AG04450 (cell line): ENCODE results near the gene ZFAND6. TPM values are rescaled to one million over a fixed set of nuclear protein-coding genes. Genes with fewer than 3 reads are reported as not detected.
"Not testable (repeated sequence)": the region's sequence is repeated elsewhere in the genome, so short reads cannot be mapped to it uniquely, and the experiment has no call there.

Experiments
- CTCF ChIA-PET: fragments of 300-600, 350-600 bp; formaldehyde crosslinking; extraction: SDS; loops from one replicate; lab custom pipeline; 2022; ENCODE audit warnings: antibody characterized with exemption, inconsistent platforms; lab: Charles Lee
- POLR2A ChIA-PET: fragments of 350-600 bp; formaldehyde crosslinking; extraction: SDS; loops from one replicate; lab custom pipeline; 2021; ENCODE audit warnings: antibody characterized with exemption, inconsistent platforms; lab: Yijun Ruan, JAX
- DNase-seq: peaks from one replicate; pipeline ENCODE4 v3.0.0-alpha.2; 2011; ENCODE audit warnings: low read depth, low spot score
- H3K27ac ChIP-seq: one replicate; pipeline ENCODE4 v1.5.1; 2012; ENCODE audit warnings: low read depth, low read length, control low read depth
- H3K27me3 ChIP-seq: one replicate; pipeline ENCODE4 v1.6.0; 2012; ENCODE audit warnings: low read length; ENCODE audit not compliant: control insufficient read depth, insufficient read depth
- H3K4me3 ChIP-seq: 2 replicates; pipeline ENCODE4 v1.5.1; 2011; ENCODE audit warnings: mild to moderate bottlenecking, low read depth, low read length, control low read depth
- H3K9me3 ChIP-seq: 2 replicates; pipeline ENCODE4 v1.5.1; 2012; ENCODE audit warnings: low read length; ENCODE audit not compliant: control insufficient read depth, insufficient read depth
- CTCF ChIP-seq: IDR thresholded peaks from 2 replicates; pipeline ENCODE4 v1.5.1; 2011; ENCODE audit warnings: low read depth, low read length, control low read depth, inconsistent platforms
- polyA plus RNA-seq: library from polyadenylated mRNA; depleted of rRNA; stranded (reverse); fragments of >200 nt; gene quantifications from 2 replicates; pipeline ENCODE4 v1.2.3, GENCODE V29; 2011

The ZFAND6 gene
- polyA plus RNA-seq, 1 experiment: 166 TPM

GRCh38 chr15:80036071-80036470 lies 23.4 kb upstream of the ZFAND6 start:
- DNase-seq: no peak
- TF ChIP-seq CTCF: no peak
- Histone ChIP-seq H3K9me3 (no peaks in the 10 kb centered on the region), H3K27ac (no peak overlapping the region), H3K27me3 (peaks cover 3% of the 10 kb centered on the region), H3K4me3 (no peak overlapping the region)
- ChIA-PET POLR2A (no interaction called here), CTCF (no interaction called here)

DNA sequence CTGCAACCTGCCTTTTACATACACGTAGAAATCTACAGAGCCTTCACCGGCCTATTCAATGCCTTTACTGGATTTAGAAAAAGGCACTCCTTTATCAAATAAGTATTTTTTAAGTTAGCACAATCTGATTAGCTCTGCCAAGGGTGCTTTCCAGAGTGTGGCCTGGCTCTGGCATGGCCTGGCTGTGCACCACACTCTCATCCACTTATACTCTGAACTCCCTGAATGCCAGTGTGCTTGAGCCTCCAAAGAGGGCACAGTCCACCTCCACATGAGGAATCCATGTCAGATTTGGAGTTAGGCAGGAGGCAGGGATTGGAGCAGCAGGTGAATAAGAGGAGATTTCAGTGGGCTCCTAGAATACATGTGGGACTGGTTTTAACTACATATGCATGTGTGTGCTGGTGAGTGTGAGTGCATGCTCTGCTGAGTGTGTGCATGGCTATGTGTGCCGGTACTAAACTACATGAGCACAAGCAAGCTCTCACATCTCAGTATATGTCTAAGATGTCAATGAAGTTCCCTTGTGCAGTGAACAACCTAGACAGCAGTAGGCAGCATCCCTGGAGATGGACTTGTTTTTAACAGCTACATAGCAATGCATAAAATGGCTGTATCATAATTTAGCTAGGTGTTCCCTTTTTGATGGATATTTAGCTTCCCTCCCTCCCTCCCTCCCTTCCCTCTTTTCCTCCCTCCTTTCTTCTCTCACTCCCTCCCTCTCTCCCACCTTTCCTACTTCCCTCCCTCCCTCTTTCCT lies 17.8 kb upstream of the ZFAND6 start:
- CTCF ChIA-PET: no interaction called here
- TF ChIP-seq CTCF: no peak
- no peak overlapping the region for H3K27ac ChIP-seq

GRCh38 chr15:80042568-80042967 lies 16.9 kb upstream of the ZFAND6 start:
- peaks cover 3% of the 10 kb centered on the region for H3K27me3 ChIP-seq
- no peak for TF ChIP-seq CTCF
- no peak overlapping the region for H3K4me3 ChIP-seq
- no peak overlapping the region for H3K27ac ChIP-seq
- DNase-seq: no peak
- H3K9me3 ChIP-seq: no peaks in the 10 kb centered on the region; the same call in 1 of the 2 replicates
- CTCF ChIA-PET: no interaction called here
- POLR2A ChIA-PET: no interaction called here

More for the DNA sequence above, 17.8 kb upstream of the ZFAND6 start:
- POLR2A ChIA-PET: no interaction called here
- Histone ChIP-seq H3K27me3 (peaks cover 3% of the 10 kb centered on the region), H3K9me3 (no peaks in the 10 kb centered on the region; the same call in 1 of the 2 replicates), H3K4me3 (no peak overlapping the region)
- no peak for DNase-seq

GRCh38 chr15:80045219-80045618 lies 14.3 kb upstream of the ZFAND6 start:
- H3K4me3 ChIP-seq, H3K27me3 ChIP-seq, H3K9me3 ChIP-seq, H3K27ac ChIP-seq, CTCF ChIA-PET, POLR2A ChIA-PET, DNase-seq: not testable (repeated sequence)

DNA sequence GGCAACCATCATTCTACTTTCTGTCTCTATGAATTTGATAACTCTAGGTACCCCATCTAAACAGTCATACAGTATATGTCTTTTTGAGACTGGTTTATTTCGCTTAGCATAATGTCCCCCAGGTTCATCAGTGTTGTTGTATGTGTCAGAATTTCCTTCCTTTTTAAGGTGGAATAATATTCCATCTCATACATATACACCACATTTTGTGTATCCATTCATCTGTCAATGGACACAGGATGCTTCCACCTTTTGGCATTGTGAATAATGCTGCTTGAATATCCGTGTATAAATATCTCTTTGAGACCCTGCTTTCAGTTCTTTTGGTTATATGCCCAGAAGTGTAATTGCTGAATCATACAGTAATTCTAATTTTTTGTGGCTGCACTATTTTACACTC lies 10.4 kb upstream of the ZFAND6 start:
- no peak overlapping the region for H3K4me3 ChIP-seq
- no peak for DNase-seq
- H3K27me3 ChIP-seq: no peaks in the 10 kb centered on the region
- POLR2A ChIA-PET: no interaction called here
- H3K9me3 ChIP-seq: no peaks in the 10 kb centered on the region; the same call in 1 of the 2 replicates
- TF ChIP-seq CTCF: no peak
- no peak overlapping the region for H3K27ac ChIP-seq
- CTCF ChIA-PET: no interaction called here
